ENCODE results near the gene CIC.

- TF ChIP-seq POLR2AphosphoS5 (IDR thresholded peaks at IDR 0.05; ENCODE audit: low read depth, low read length) (no peak), SIN3A (IDR thresholded peaks at IDR 0.05; ENCODE audit: borderline replicate concordance, insufficient read depth, low read length) (peak; percentile 80; the same call in 1 of the 2 replicates), REST (IDR thresholded peaks at IDR 0.05; ENCODE audit: insufficient read depth in 1 of 2, low read depth in 2 of 2, low read length in 2 of 2) (no peak), TAF1 (IDR thresholded peaks at IDR 0.05; ENCODE audit: borderline replicate concordance, insufficient read depth, low read length) (0 out of 2 replicates have a peak, but pooled peaks have one; percentile 37), FOXP2 (optimal IDR thresholded peaks at IDR 0.05; ENCODE audit: borderline replicate concordance, extremely low read depth, extremely low read length, insufficient read depth) (no peak)
Observed at GRCh38 chr19:42269478-42270345, 660 bp downstream of the CIC start.
